HCT116 (cell line): ENCODE results near the gene SLC19A1. TPM values are rescaled to one million over a fixed set of nuclear protein-coding genes. Genes with fewer than 3 reads are reported as not detected.

Experiments
- ATAC-seq: fragments of 200-7000 bp; cut with Tn5 transposase; 2 replicates; pipeline ENCODE4 v1.9.1; 2020; ENCODE audit warnings: mild to moderate bottlenecking, moderate library complexity
- BruUV-seq: library from RNA; stranded (reverse); fragments of 400-500 nt; replicated peaks from 2 replicates; lab custom pipeline; 2021; lab: Mats Ljungman, UMichigan
- CTCF ChIA-PET: fragments of 300-600 bp; sonication (Branson Sonifier 250); formaldehyde crosslinking; loops from one replicate; lab custom pipeline; 2021; ENCODE audit warnings: antibody characterized with exemption; lab: Charles Lee
- POLR2A ChIA-PET: fragments of 300-600, 350-600 bp; sonication (Branson Sonifier 250); formaldehyde crosslinking; loops from one replicate; lab custom pipeline; 2021; ENCODE audit warnings: antibody characterized with exemption; lab: Charles Lee
- RAD21 ChIA-PET, 2 experiments: fragments of 300-600 bp; sonication (Branson Sonifier 250); formaldehyde crosslinking; loops; one replicate each; lab custom pipeline; 2023; ENCODE audit warnings: low total read pairs in 2 of 2; ENCODE audit not compliant: uncharacterized antibody in 2 of 2, unreplicated experiment in 2 of 2, low non-redundant PET in 1 of 2; lab: Charles Lee
- DNase-seq: peaks from one replicate; pipeline ENCODE4 v3.0.0-alpha.2; 2010; ENCODE audit warnings: low read depth, low spot score
- H2AFZ ChIP-seq: fragments of 200-600 bp; shearing (Covaris generic), sonication (generic); 2 replicates; pipeline ENCODE4 v1.6.1; 2017; ENCODE audit warnings: low read depth, mixed run types, mixed read lengths, antibody characterized with exemption, low read length; ENCODE audit not compliant: poor library complexity, severe bottlenecking
- H3K27ac ChIP-seq: 2 replicates; pipeline ENCODE4 v1.5.1; 2012; ENCODE audit warnings: low read depth, low read length
- H3K27me3 ChIP-seq: fragments of 200-600 bp; sonication (generic); 2 replicates; pipeline ENCODE4 v1.6.1; 2016; ENCODE audit warnings: mixed run types, low read length, mixed read lengths; ENCODE audit not compliant: insufficient read depth
- H3K36me3 ChIP-seq, 2 experiments: fragments of 200-500 bp in 1 of 2; fragments of 200-600 bp in 1 of 2; sonication (Bioruptor generic) in 1 of 2; sonication (generic) in 1 of 2; 2 replicates each; pipeline versions ENCODE4 v1.5.1 to v1.6.1; 2014 to 2016; ENCODE audit warnings: low read length in 2 of 2, inconsistent platforms in 1 of 2, mixed read lengths in 1 of 2, mixed run types in 1 of 2; ENCODE audit not compliant: insufficient read depth in 2 of 2, control insufficient read depth in 1 of 2
- H3K4me1 ChIP-seq, 2 experiments: fragments of 200-600 bp in 1 of 2; sonication (generic) in 1 of 2; 2 replicates each; pipeline versions ENCODE4 v1.5.1 to v1.6.1; 2012 to 2017; ENCODE audit warnings: low read length in 2 of 2, inconsistent platforms in 1 of 2, mild to moderate bottlenecking in 1 of 2, mixed read lengths in 1 of 2, mixed run types in 1 of 2, moderate library complexity in 1 of 2; ENCODE audit not compliant: insufficient read depth in 2 of 2, control insufficient read depth in 1 of 2
- H3K4me2 ChIP-seq: fragments of 200-600 bp; sonication (generic); 2 replicates; pipeline ENCODE4 v1.6.1; 2017; ENCODE audit warnings: mixed run types, low read length, mixed read lengths
- H3K4me3 ChIP-seq, 2 experiments: fragments of 200-600 bp in 1 of 2; sonication (generic) in 1 of 2; replicated peaks in 1 of 2; 2 replicates each; pipeline ENCODE4 v1.5.1; 2011 to 2016; ENCODE audit warnings: low read length in 2 of 2, control low read depth in 1 of 2, low read depth in 1 of 2, mild to moderate bottlenecking in 1 of 2, mixed read lengths in 1 of 2, mixed run types in 1 of 2
- H3K79me2 ChIP-seq: fragments of 200-600 bp; sonication (generic); 2 replicates; pipeline ENCODE4 v1.6.1; 2017; ENCODE audit warnings: mild to moderate bottlenecking, mixed run types, low read length, moderate library complexity, mixed read lengths; ENCODE audit not compliant: insufficient read depth
- H3K9ac ChIP-seq: fragments of 200-600 bp; sonication (generic); 2 replicates; pipeline ENCODE4 v1.6.1; 2016; ENCODE audit warnings: low read length, mixed read lengths
- H3K9me2 ChIP-seq: fragments of 200-600 bp; sonication (generic), shearing (Covaris generic); 2 replicates; pipeline ENCODE4 v1.6.1; 2017; ENCODE audit warnings: mixed run types, mild to moderate bottlenecking, moderate library complexity; ENCODE audit not compliant: insufficient read depth
- H3K9me3 ChIP-seq, 2 experiments: fragments of 200-500 bp in 1 of 2; fragments of 200-600 bp in 1 of 2; sonication (Bioruptor generic) in 1 of 2; sonication (generic) in 1 of 2; 2 replicates each; pipeline ENCODE4 v1.6.1; 2014 to 2017; ENCODE audit warnings: low read length in 2 of 2, mixed read lengths in 2 of 2, inconsistent platforms in 1 of 2, low read depth in 1 of 2, mild to moderate bottlenecking in 1 of 2, mixed run types in 1 of 2, moderate library complexity in 1 of 2; ENCODE audit not compliant: control insufficient read depth in 1 of 2, insufficient read depth in 1 of 2
- H4K20me1 ChIP-seq: fragments of 200-600 bp; sonication (generic), shearing (Covaris generic); 2 replicates; pipeline ENCODE4 v1.6.1; 2017; ENCODE audit warnings: mixed run types, mild to moderate bottlenecking, moderate library complexity; ENCODE audit not compliant: insufficient read depth
- CBX3 ChIP-seq: IDR thresholded peaks from 2 replicates; pipeline ENCODE4 v1.6.1; 2012; ENCODE audit warnings: low read depth
- EGR1 ChIP-seq: IDR thresholded peaks from 2 replicates; pipeline ENCODE4 v1.6.1; 2012; ENCODE audit warnings: low read depth
- EZH2 ChIP-seq: fragments of 200-600 bp; sonication (generic); IDR thresholded peaks from 2 replicates; pipeline ENCODE4 v1.6.1; 2017; ENCODE audit warnings: antibody characterized with exemption, mixed run types
- EZH2phosphoT487 ChIP-seq: fragments of 200-600 bp; IDR thresholded peaks from 2 replicates; pipeline ENCODE4 v1.6.1; 2018; ENCODE audit warnings: antibody characterized with exemption, borderline replicate concordance
- FOSL1 ChIP-seq: IDR thresholded peaks from 2 replicates; pipeline ENCODE4 v1.6.1; 2012; ENCODE audit warnings: low read depth
- POLR2A ChIP-seq: IDR thresholded peaks from 2 replicates; pipeline ENCODE4 v1.7.0; 2011; ENCODE audit warnings: borderline replicate concordance; ENCODE audit not compliant: insufficient read depth, insufficient read length; ENCODE audit errors: extremely low read depth
- RAD21 ChIP-seq: IDR thresholded peaks from 2 replicates; pipeline ENCODE4 v1.6.1; 2012; ENCODE audit warnings: low read depth, mild to moderate bottlenecking
- ZFX ChIP-seq: fragments of 450-650 bp; IDR thresholded peaks from 2 replicates; pipeline ENCODE4 v1.6.1; 2017
- intact Hi-C: fragments of 100-400 bp; cut with micrococcal nuclease; formaldehyde crosslinking; loops from 2 replicates; pipeline ENCODE4 v1.10.0; 2022
- total RNA-seq: library from RNA; stranded (reverse); gene quantifications from one replicate; pipeline ENCODE4 v1.2.1, GENCODE V29; 2021; ENCODE audit not compliant: unreplicated experiment
- TF ChIP-seq, protein P1 (sequence below): IDR thresholded peaks from 2 replicates; pipeline ENCODE4 v1.6.1; 2011; ENCODE audit warnings: mild to moderate bottlenecking, low read length, moderate library complexity; ENCODE audit not compliant: insufficient replicate concordance; ENCODE audit errors: extremely low read depth
- TF ChIP-seq, protein P2 (sequence below), 3 experiments: fragments of 200-600 bp in 1 of 3; sonication (generic) in 1 of 3; IDR thresholded peaks in 2 of 3; conservative IDR thresholded peaks in 1 of 3; 2 replicates each; pipeline ENCODE4 v1.5.1; 2012 to 2017; ENCODE audit warnings: low read depth in 2 of 3, low read length in 2 of 3, antibody characterized with exemption in 1 of 3, borderline replicate concordance in 1 of 3, control low read depth in 1 of 3, mild to moderate bottlenecking in 1 of 3, mixed read lengths in 1 of 3, mixed run types in 1 of 3, moderate library complexity in 1 of 3; ENCODE audit not compliant: insufficient read depth in 1 of 3
- TF ChIP-seq, protein P3 (sequence below): IDR thresholded peaks from 2 replicates; pipeline ENCODE4 v1.6.1; 2012

The SLC19A1 gene
- total RNA-seq, 1 experiment from 2014 or later, result 50.2 TPM

DNA sequence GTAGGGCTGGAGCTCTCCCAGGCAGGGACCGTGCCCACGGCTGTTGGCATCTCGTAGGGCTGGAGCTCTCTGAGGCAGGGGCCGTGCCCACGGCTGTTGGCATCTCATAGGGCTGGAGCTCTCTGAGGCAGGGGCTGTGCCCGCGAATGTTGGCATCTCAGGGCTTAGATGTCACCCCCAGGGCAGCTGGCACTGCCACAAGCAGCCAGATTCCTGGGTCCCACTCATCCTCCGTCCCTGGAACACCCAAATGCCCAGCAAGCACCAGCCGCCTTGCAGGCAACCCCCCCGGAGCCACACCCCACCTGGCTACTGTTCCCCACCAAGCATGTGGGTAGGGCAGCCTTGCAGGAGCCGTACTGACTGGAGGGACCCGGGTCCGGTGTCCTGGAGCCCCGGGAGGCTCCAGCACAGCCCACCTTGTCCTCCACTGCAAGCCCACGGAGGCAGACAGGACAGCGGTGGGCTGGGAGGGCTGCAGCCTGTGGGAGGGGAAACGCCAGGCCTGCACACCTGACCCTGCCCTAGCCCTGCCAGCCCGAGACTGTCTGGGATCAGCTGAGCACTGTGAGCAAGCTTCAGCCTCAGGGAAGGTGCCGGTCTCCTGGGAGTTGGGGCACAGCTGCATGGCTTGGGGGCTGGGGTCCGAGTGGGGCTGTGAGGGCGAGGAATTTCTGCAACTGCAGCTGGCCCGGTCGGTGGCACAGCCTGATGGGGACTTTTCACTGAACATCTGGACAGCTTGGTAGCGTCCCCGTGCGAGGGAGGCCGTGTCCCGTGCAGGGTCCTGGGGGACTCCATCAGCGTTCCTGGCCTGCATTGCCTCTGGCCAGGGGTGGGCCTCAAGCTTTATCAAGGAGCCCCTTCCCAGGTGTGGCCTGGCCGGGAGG, 83.7 kb downstream of the SLC19A1 start:
- H3K4me1 ChIP-seq, result peaks cover 3 to 13% of the 10 kb centered on the region in 2 experiments; a peak in 2 of 4 replicates

More for the DNA sequence above, 83.7 kb downstream of the SLC19A1 start:
- no peaks in the 10 kb centered on the region for H3K27me3 ChIP-seq
- no peak overlapping the region for H3K9ac ChIP-seq
- ChIA-PET RAD21 (no interaction called here), CTCF (interaction anchor here (0.6 kb wide), 2 partner anchors 12 to 169 kb away, joined by 3 to 5 read pairs; no protein-coding TSS in a partner anchor), POLR2A (interaction anchor here (0.6 kb wide), 1 partner anchor 218 kb away, joined by 3 read pairs; no protein-coding TSS in a partner anchor)
- no peaks in the 10 kb centered on the region for H3K9me2 ChIP-seq
- ATAC-seq (no peak), DNase-seq (no peak)
- no peak overlapping the region for H2AFZ ChIP-seq
- BruUV-seq, result no TSS peak
- H3K79me2 ChIP-seq, result peaks cover under 1% of the 10 kb centered on the region; the same call in 1 of the 2 replicates
- H3K4me2 ChIP-seq, result no peak overlapping the region
- intact Hi-C loops, result no loop called here
- no peak overlapping the region for H3K4me3 ChIP-seq
- no peaks in the 10 kb centered on the region for H3K36me3 ChIP-seq
- H4K20me1 ChIP-seq, result no peaks in the 10 kb centered on the region
- H3K9me3 ChIP-seq, result no peaks in the 10 kb centered on the region
- TF ChIP-seq, protein P1, sequence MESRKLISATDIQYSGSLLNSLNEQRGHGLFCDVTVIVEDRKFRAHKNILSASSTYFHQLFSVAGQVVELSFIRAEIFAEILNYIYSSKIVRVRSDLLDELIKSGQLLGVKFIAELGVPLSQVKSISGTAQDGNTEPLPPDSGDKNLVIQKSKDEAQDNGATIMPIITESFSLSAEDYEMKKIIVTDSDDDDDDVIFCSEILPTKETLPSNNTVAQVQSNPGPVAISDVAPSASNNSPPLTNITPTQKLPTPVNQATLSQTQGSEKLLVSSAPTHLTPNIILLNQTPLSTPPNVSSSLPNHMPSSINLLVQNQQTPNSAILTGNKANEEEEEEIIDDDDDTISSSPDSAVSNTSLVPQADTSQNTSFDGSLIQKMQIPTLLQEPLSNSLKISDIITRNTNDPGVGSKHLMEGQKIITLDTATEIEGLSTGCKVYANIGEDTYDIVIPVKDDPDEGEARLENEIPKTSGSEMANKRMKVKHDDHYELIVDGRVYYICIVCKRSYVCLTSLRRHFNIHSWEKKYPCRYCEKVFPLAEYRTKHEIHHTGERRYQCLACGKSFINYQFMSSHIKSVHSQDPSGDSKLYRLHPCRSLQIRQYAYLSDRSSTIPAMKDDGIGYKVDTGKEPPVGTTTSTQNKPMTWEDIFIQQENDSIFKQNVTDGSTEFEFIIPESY, result no peak
- TF ChIP-seq, protein P2, sequence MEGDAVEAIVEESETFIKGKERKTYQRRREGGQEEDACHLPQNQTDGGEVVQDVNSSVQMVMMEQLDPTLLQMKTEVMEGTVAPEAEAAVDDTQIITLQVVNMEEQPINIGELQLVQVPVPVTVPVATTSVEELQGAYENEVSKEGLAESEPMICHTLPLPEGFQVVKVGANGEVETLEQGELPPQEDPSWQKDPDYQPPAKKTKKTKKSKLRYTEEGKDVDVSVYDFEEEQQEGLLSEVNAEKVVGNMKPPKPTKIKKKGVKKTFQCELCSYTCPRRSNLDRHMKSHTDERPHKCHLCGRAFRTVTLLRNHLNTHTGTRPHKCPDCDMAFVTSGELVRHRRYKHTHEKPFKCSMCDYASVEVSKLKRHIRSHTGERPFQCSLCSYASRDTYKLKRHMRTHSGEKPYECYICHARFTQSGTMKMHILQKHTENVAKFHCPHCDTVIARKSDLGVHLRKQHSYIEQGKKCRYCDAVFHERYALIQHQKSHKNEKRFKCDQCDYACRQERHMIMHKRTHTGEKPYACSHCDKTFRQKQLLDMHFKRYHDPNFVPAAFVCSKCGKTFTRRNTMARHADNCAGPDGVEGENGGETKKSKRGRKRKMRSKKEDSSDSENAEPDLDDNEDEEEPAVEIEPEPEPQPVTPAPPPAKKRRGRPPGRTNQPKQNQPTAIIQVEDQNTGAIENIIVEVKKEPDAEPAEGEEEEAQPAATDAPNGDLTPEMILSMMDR (IDR thresholded peaks at IDR 0.05 in 2 of 3, conservative IDR thresholded peaks at IDR 0.05 in 1 of 3; ENCODE audit: borderline replicate concordance in 1 of 3, insufficient read depth in 1 of 3, low read depth in 2 of 3, low read length in 2 of 3), result no peak
- TF ChIP-seq FOSL1 (no peak), EGR1 (no peak), POLR2A (no peak), EZH2 (no peak), ZFX (no peak), EZH2phosphoT487 (no peak), CBX3 (no peak), RAD21 (no peak)
- TF ChIP-seq, protein P3, sequence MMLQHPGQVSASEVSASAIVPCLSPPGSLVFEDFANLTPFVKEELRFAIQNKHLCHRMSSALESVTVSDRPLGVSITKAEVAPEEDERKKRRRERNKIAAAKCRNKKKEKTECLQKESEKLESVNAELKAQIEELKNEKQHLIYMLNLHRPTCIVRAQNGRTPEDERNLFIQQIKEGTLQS, result no peak
- no peak overlapping the region for H3K27ac ChIP-seq
